ENCODE results near the gene ADARB1.

Gene ADARB1

GRCh38 chr21:45226540-45227326 is 152.4 kb downstream of the ADARB1 start:
- no peak for DNase-seq (ENCODE audit: low spot score)

DNA sequence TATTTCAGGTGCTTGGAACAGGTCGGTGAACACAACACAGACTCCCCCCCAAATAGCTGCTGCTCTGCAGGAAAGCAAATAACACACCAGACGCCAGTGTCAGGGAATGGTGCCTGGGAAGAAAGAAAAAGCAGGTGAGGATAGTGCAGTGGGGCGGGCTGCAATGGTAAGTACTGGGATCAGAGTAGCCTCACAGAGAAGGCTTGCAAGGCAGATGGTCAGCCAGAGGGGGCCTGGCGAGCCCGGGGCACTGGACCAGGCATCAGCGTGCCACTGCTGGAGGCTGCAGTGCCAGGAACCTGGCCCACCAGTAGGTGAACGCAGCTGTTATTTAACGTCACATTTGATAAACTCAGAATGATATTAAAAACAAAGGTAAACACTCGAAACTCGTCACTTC is 153.4 kb downstream of the ADARB1 start:
- no peak for DNase-seq (ENCODE audit: low spot score)

GRCh38 chr21:45228171-45228641 is 153.8 kb downstream of the ADARB1 start:
- DNase-seq (ENCODE audit: low spot score), result no peak

- no peak for DNase-seq (ENCODE audit: low spot score)
Observed at GRCh38 chr21:45228656-45229240, 154.4 kb downstream of the ADARB1 start.

- DNase-seq (ENCODE audit: low spot score), result no peak
Observed at GRCh38 chr21:45231705-45232104, 157.3 kb downstream of the ADARB1 start.

GRCh38 chr21:45234127-45234526 is 159.7 kb downstream of the ADARB1 start:
- no peak for DNase-seq (ENCODE audit: low spot score)

GRCh38 chr21:45234965-45235364 is 160.6 kb downstream of the ADARB1 start:
- DNase-seq (ENCODE audit: low spot score), result no peak

DNA sequence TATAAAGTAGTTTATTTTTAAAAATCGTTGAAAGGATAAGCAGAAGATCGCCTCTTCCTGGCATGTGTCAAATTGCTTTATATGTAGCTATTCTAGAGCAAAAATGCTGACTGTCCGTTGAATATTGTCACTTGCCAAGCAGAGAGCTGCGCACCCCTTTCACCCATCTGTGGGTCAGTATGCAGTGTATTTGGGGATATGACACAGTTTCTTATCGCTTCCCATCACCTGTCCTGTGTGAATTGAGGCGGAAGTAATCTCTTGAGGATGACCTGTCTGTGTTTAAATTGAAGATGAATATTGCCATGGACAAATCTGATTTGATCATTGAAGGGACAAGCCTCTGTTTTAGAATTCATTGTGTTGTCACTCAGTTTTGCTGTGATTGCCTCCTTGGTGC is 161.1 kb downstream of the ADARB1 start:
- no peak for DNase-seq (ENCODE audit: low spot score)

DNA sequence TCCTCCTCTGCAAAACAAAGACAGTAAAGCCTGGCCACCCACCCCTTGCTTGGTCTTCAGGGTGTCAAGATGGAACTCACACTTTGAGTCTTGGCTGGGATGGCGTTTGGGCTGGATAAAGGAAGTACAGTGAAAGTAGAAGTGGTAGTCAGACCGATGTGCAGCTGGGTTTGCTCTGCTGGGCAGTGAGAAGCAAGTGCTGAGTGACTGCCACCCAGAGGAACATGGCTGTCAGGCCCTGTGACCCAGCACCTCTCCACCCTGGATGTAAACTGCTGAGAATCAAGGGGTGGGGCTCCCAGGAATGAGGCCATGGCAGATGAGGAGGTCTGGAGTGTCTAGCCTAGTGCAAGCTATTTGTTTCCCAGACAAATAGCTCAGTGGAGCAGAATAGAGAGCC is 162.1 kb downstream of the ADARB1 start:
- DNase-seq (ENCODE audit: low spot score), result no peak

DNA sequence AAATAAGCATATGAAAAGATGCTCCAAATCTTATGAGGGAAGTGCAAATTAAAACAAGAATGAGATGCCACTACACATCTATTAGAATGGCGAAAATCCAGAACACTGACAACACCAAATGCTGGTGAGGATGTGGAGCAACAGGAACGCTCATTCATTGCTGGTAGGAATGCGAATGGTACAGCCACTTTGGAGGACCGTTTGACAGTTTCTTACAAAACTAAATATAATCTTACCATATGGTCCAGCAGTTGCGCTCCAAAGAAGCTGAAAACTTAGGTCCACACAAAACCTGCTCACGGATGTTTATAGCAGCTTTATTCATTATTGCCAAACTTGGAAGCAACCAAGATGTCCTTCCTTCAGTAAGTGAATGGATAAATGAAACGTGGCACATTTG is 163.0 kb downstream of the ADARB1 start:
- no peak for DNase-seq (ENCODE audit: low spot score)

DNA sequence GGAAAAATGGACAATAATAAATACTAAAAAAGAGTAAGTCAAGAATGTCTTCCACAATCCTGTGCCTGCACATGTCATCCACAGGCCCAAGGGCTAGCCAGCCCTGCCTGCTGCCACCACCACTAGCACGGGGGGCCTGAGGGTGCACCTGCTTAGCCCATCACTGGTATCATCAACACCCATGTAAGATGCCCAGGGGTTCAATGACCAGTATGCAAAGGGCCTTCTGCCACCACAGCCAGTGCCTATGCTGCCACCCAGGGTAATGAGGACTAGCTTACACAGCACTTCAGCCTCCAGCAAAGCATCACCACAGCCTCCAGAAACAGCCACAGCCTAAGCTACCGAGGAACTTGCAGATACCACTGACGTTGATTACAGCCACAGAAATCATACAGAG is 167.0 kb downstream of the ADARB1 start:
- DNase-seq (ENCODE audit: low spot score), result no peak

DNA sequence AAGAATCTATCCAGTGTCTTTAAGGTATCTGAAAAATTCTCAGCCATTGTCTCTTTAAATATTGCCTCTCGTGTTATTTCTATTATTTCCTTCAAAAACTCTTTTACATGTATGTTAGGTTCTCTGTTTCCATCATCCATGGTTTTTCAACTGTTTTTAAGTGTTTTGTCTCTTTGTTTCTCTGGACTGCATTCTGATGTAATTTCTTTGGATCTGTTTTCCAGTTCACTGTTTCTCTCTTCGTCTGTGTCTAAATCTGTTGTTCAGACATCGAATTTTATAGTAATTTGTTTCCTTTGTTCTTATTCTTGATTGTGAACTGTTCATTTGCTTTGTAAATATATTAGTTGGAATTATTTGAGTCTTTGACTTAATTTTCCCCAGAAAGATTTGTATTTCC is 169.2 kb downstream of the ADARB1 start:
- no peak for DNase-seq (ENCODE audit: low spot score)

DNA sequence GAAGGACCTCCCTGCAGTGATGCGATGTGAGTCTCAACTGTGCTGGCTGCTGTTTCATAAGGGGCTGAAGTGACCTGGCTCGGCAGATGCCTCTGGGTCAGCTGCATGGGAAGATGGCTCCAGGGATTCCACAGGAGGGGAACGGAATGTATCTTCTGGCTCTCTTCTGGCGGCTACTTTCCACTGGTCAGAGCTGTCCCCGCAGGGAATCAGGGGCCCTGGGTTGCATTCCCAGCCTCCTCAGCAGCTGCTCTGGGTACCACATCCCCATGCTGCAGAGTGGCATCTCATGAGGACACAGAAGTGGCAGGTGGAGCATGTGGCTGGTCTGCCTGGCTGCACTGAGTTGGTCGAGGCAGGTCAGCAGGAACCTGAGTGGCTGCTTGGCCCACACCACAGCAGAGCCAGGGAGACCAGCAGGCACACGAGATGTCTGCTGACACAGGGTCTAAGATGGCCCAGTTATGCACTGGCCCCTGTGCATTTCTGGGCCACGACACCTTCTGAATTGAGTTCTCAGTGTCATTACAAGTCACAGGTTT is 170.5 kb downstream of the ADARB1 start:
- no peak for DNase-seq (ENCODE audit: low spot score)

DNA sequence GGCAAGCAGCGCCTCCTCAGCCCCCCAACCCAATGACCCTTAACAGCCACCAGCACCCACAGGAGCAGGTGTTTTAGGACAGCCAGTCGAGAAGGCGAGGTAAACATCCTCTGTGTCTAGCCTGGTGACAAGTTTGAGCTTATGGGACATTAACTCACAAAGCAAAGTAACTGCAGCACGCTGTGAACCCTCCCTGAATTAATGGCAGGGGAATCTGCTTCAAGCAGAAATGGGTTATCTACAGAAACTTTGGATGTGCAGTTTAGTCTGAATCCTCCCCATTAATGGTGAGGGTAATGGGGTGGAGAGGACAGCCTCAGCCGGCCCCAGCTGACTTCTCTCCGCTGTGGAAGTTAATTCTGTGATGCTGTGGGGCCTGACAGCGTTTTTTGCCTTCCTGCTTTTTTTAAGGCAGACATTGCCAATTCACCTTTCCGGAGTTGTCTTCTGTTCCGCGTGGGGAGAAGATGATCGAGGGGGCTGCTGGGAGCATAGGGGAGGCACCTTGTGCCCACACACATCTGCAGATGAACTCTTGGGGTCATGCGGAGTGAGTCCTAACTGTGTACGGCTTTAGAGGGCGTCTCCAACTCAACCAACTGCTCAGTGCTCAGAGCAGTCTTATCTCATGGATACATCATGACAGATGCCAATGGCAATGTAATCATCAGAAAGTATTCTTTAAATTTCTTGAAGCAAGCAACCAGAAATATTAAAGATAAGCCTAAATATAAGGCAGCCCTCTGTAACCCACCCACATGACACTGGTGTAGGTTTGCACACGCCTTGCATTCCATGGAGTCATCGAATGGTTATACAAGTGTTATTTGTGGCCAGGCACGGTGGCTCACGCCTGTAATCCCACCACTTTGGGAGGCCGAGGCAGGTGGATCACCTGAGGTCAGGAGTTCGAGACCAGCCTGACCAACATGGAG is 172.3 kb downstream of the ADARB1 start:
- DNase-seq (ENCODE audit: low spot score), result no peak

GRCh38 chr21:45248301-45248892 is 174.0 kb downstream of the ADARB1 start:
- no peak for DNase-seq (ENCODE audit: low spot score)

- no peak for DNase-seq (ENCODE audit: low spot score)
Observed at GRCh38 chr21:45248893-45249381, 174.6 kb downstream of the ADARB1 start.

DNA sequence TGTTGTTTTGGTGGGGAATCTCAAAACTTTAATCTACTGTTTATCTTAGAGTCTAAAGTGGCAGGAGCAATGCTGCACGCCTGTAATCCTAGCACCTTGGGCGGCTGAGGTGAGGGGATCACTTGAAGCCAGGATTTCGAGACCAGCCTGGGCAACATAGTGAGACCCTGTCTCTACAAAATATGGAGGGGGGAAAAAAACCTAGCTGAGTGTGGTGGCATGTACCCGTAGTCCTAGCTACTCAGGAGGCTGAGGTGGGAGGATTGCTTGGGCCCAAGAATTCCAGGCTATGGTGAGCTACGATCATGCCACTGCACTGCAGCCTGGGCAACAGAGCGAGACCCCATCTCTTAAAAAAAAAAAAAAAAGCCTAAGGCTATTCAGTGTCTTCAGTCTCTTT is 175.2 kb downstream of the ADARB1 start:
- no peak for DNase-seq (ENCODE audit: low spot score)

GRCh38 chr21:45250272-45250671 is 175.9 kb downstream of the ADARB1 start:
- DNase-seq (ENCODE audit: low spot score), result no peak

DNA sequence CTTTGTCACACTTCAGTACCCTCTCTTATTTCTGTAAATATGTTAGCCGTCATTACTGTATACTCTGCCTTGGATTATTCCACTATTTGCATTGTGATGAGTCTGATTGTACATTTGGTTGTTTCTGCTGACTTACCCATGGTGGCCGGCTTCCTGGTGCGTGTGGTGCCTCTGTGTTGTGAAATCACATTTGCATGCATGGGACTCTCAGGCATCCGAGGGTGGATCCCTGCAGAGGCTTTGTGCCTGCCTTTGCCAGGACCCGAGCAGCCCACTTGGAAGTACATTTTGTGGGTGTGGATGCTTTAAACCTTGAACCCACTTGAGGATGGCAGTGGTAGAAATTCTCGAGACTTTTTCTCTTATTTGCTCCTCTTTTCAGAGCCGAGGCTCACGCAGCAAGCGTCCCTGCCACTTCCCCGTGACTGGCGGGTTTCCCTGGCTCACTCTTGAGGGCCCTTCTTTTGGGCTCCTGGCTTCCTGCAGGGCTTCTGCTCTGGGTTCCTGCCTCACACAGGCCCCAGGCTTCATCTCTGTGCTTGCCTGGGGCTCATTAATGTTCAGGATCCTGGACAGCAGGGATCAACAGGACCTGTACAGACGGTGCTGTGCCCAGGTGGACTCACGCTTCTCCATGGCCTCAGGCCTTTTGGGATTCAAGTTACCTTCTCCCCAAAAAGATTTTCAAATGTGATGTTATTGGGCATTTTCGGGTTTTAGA is 176.7 kb downstream of the ADARB1 start:
- DNase-seq (ENCODE audit: low spot score), result no peak

DNA sequence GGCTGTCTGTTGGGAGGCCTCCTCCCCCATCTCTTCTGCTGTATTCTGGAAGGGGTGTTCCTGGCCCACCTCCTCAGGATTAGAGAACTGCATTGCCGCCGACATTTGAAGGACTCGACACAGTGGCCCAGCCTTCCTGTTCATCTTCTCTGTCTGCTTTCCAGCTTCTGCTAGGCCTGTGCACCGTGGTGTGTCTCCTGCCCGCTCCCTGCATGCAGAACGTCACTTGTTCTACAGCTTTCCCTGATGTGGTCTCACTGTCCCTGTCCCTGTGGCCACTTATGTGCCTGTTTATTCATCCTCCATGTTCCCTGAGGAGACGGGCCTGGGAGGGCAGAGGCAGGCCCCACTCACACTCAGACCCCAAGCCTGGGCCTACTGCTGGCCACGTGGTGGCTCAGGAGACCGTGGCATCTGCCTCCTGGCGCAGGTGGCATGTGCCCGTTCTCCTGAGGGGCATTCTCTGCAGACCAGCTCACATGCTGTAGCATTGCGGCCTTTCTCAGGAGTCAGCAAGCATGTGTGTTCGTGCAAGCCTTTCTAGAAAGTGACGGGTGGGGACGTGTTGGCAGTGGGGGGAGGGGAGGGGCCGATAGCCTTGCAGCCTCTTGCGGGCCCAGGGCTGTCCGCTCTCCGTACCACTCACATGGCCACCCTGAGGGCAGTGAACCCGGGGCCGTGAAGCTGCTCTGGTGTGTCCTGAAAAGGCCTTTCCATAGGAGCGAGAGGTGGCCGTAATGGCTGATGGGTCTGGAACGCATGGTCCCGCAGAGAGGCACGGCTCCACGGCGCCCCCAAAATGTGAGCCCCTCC is 177.5 kb downstream of the ADARB1 start:
- DNase-seq (ENCODE audit: low spot score), result no peak

Measured in hematopoietic multipotent progenitor cell treated with erythropoietin and hydrocortisone succinate and interleukin-3 and kit ligand, for 15 days (in vitro differentiated cells).